Vagina (tissue), 2 donors: ENCODE data around the gene RNF213. TPM values are rescaled to one million over a fixed set of nuclear protein-coding genes. Genes with fewer than 3 reads are reported as not detected.

Experiments
- DNase-seq, 2 donors: peaks; one replicate each; pipeline ENCODE4 v3.0.0-alpha.2; 2017; ENCODE audit errors: extremely low spot score in 2 of 2
- H3K27ac ChIP-seq: fragments of 200-600 bp; sonication (generic); one replicate; pipeline ENCODE4 v1.5.1; 2019
- H3K27me3 ChIP-seq: fragments of 200-600 bp; sonication (generic); one replicate; pipeline ENCODE4 v1.5.1; 2019
- H3K36me3 ChIP-seq, 2 donors: fragments of 200-600 bp; sonication (generic); one replicate each; pipeline ENCODE4 v1.5.1; 2017 to 2019
- H3K4me1 ChIP-seq: fragments of 200-600 bp; sonication (generic); one replicate; pipeline ENCODE4 v1.5.1; 2019
- H3K4me3 ChIP-seq, 2 donors: fragments of 200-600 bp; sonication (generic); 1 replicate in 1 of 2; 2 replicates in 1 of 2; pipeline ENCODE4 v1.5.1; 2016 to 2019
- H3K9me3 ChIP-seq: fragments of 200-600 bp; sonication (generic); one replicate; pipeline ENCODE4 v1.5.1; 2019
- CTCF ChIP-seq, 3 experiments: fragments of 450-650 bp in 2 of 3; fragments of 200-600 bp in 1 of 3; sonication (generic) in 1 of 3; IDR thresholded peaks; one replicate each; pipeline ENCODE4 v1.5.1; 2017 to 2019; ENCODE audit warnings: antibody characterized with exemption in 3 of 3, mild to moderate bottlenecking in 2 of 3, moderate library complexity in 2 of 3
- POLR2A ChIP-seq, 2 donors: fragments of 450-650 bp; IDR thresholded peaks; one replicate each; pipeline ENCODE4 v1.6.1; 2017; ENCODE audit warnings: antibody characterized with exemption in 2 of 2, mild to moderate bottlenecking in 2 of 2, moderate library complexity in 2 of 2
- POLR2AphosphoS5 ChIP-seq, 2 donors: sonication (generic); formaldehyde crosslinking; IDR thresholded peaks; one replicate each; pipeline ENCODE4 v1.9.0; 2017; ENCODE audit warnings: antibody characterized with exemption in 2 of 2, mild to moderate bottlenecking in 2 of 2, low read depth in 1 of 2; ENCODE audit not compliant: insufficient read depth in 1 of 2
- intact Hi-C: fragments of 100-400 bp; cut with DNase I; formaldehyde crosslinking; loops from one replicate; pipeline ENCODE4 v1.15.1; 2023
- microRNA-seq: library from miRNA; unstranded; fragments of <30 nt; microRNA quantifications from one replicate; pipeline ENCODE4, GENCODE V29; 2017; ENCODE audit warnings: borderline number of aligned reads, borderline replicate concordance
- small RNA-seq: library from RNA; depleted of rRNA; stranded (forward); fragments of <200 nt; gene quantifications from one replicate; pipeline ENCODE3, GENCODE V24; 2016
- total RNA-seq: library from RNA; depleted of rRNA; stranded (reverse); fragments of >200 nt; gene quantifications from one replicate; pipeline ENCODE4 v1.2.3, GENCODE V29; 2016

Gene RNF213
- total RNA-seq, 1 donor from 2014 or later: 144 TPM

GRCh38 chr17:80446645-80447405 lies 186.2 kb downstream of the RNF213 start:
- no peak overlapping the region for H3K27ac ChIP-seq

GRCh38 chr17:80447790-80448189 lies 187.1 kb downstream of the RNF213 start:
- no peak overlapping the region for H3K4me3 ChIP-seq
- TF ChIP-seq CTCF (IDR thresholded peaks at IDR 0.05) (no peak), POLR2A (IDR thresholded peaks at IDR 0.05) (no peak), POLR2AphosphoS5 (IDR thresholded peaks at IDR 0.05; ENCODE audit: insufficient read depth in 1 of 2, low read depth in 1 of 2) (no peak)
- H3K9me3 ChIP-seq: no peaks in the 10 kb centered on the region
- H3K4me1 ChIP-seq: no peaks in the 10 kb centered on the region
- H3K27me3 ChIP-seq: no peaks in the 10 kb centered on the region
- H3K36me3 ChIP-seq: no peaks in the 10 kb centered on the region
- DNase-seq: no peak
- no peak overlapping the region for H3K27ac ChIP-seq
- intact Hi-C loops: loop anchor here (10.0 kb wide), 1 partner anchor 657 kb away; no protein-coding TSS in a partner anchor

More at GRCh38 chr17:80446645-80447405, 186.2 kb downstream of the RNF213 start:
- Histone ChIP-seq H3K27me3 (no peaks in the 10 kb centered on the region), H3K4me1 (no peaks in the 10 kb centered on the region), H3K9me3 (no peaks in the 10 kb centered on the region), H3K36me3 (no peaks in the 10 kb centered on the region), H3K4me3 (no peak overlapping the region)
- intact Hi-C loops: loop anchor here (10.0 kb wide), 1 partner anchor 658 kb away; no protein-coding TSS in a partner anchor
- TF ChIP-seq CTCF (IDR thresholded peaks at IDR 0.05) (no peak), POLR2A (IDR thresholded peaks at IDR 0.05) (no peak), POLR2AphosphoS5 (IDR thresholded peaks at IDR 0.05; ENCODE audit: insufficient read depth in 1 of 2, low read depth in 1 of 2) (no peak)
- DNase-seq: no peak

Small RNAs within 50 kb of the gene (microRNA-seq; reads per million reads assigned to microRNA genes)
- not detected for gene MIR4730

Small RNAs within 50 kb of the gene (small RNA-seq; reads per million reads assigned to genes)
- not detected for gene MIR4730

Other genes with a start within 250 kb of the RNF213 start
- gene TBC1D16, start 225.0 kb upstream of the RNF213 start, total RNA-seq: 18.2 TPM
- 9.3 TPM for gene CCDC40, start 224.2 kb upstream of the RNF213 start, total RNA-seq
- 34.1 TPM for gene GAA, start 159.3 kb upstream of the RNF213 start, total RNA-seq
- gene EIF4A3, start 113.7 kb upstream of the RNF213 start, total RNA-seq: 90.1 TPM
- 30.0 TPM for gene CARD14, start 90.8 kb upstream of the RNF213 start, total RNA-seq
- gene SGSH, start 40.5 kb upstream of the RNF213 start, total RNA-seq: 47.6 TPM
- 22.8 TPM for gene SLC26A11, start 40.4 kb upstream of the RNF213 start, total RNA-seq
- gene ENDOV, start 154.3 kb downstream of the RNF213 start, total RNA-seq: 11.8 TPM
- 0.49 TPM for gene NPTX1, start 215.8 kb downstream of the RNF213 start, total RNA-seq